Lung (tissue), 12 donors: ENCODE measurements around the gene LONP1. TPM values are rescaled to one million over a fixed set of nuclear protein-coding genes. Genes with fewer than 3 reads are reported as not detected.

Experiments used
- ATAC-seq: fragments of 200-7000 bp; cut with Tn5 transposase; one replicate; pipeline ENCODE4 v1.9.1; 2020; ENCODE audit warnings: moderate number of reproducible peaks; ENCODE audit not compliant: insufficient read depth, low FRiP score
- DNase-seq, 3 donors: peaks; one replicate each; pipeline ENCODE4 v3.0.0-alpha.2; 2013 to 2017
- H3K27ac ChIP-seq, 2 donors: one replicate each; pipeline ENCODE4 v1.5.1; 2013; ENCODE audit warnings: mild to moderate bottlenecking in 2 of 2, moderate library complexity in 2 of 2, control low read depth in 1 of 2, inconsistent platforms in 1 of 2, low read depth in 1 of 2, low read length in 1 of 2
- H3K27me3 ChIP-seq, 3 donors: one replicate each; pipeline ENCODE4 v1.5.1; 2013; ENCODE audit warnings: low read length in 2 of 3; ENCODE audit not compliant: control insufficient read depth in 3 of 3, insufficient read depth in 3 of 3
- H3K36me3 ChIP-seq, 4 donors: one replicate each; pipeline ENCODE4 v1.5.1; 2013; ENCODE audit warnings: low read length in 4 of 4, mild to moderate bottlenecking in 1 of 4, moderate library complexity in 1 of 4; ENCODE audit not compliant: control insufficient read depth in 4 of 4, insufficient read depth in 4 of 4
- H3K4me1 ChIP-seq, 5 donors: one replicate each; pipeline ENCODE4 v1.5.1; 2013; ENCODE audit warnings: low read length in 5 of 5, mild to moderate bottlenecking in 2 of 5, moderate library complexity in 1 of 5; ENCODE audit not compliant: control insufficient read depth in 5 of 5, insufficient read depth in 5 of 5
- H3K4me3 ChIP-seq: one replicate; pipeline ENCODE4 v1.5.1; 2013; ENCODE audit warnings: mild to moderate bottlenecking, control low read depth, moderate library complexity
- H3K9ac ChIP-seq, 2 donors: one replicate each; pipeline ENCODE4 v1.5.1; 2013; ENCODE audit warnings: low read length in 2 of 2, control low read depth in 1 of 2; ENCODE audit not compliant: insufficient read depth in 1 of 2
- H3K9me3 ChIP-seq, 4 donors: one replicate each; pipeline ENCODE4 v1.5.1; 2013; ENCODE audit warnings: low read length in 3 of 4, mild to moderate bottlenecking in 1 of 4, moderate library complexity in 1 of 4; ENCODE audit not compliant: control insufficient read depth in 4 of 4, insufficient read depth in 3 of 4
- WGBS, 2 donors: extraction: QIAGEN DNeasy Blood & Tissue Kit; methylation state at CpG; one replicate each; pipeline ENCODE4 v1.1.7; 2013; 5-methylcytosine and 5-hydroxymethylcytosine counted together
- polyA plus RNA-seq, 2 donors: library from polyadenylated mRNA; stranded (reverse); fragments of 200-250 nt; gene quantifications; one replicate each; pipeline ENCODE4 v1.2.1, GENCODE V29; 2013
- total RNA-seq, 2 donors: library from RNA; depleted of rRNA in 1 of 2; stranded (reverse); fragments of >200 nt in 1 of 2; gene quantifications; one replicate each; pipeline ENCODE4 v1.2.1, GENCODE V29; 2014 to 2021
- TF ChIP-seq, protein P1 (sequence below): IDR thresholded peaks from 2 replicates; pipeline ENCODE4 v1.5.1; 2012; ENCODE audit warnings: mild to moderate bottlenecking; ENCODE audit errors: control extremely low read depth, extremely low read depth
- donor health status: control.
- donor health status: control.
- donor health status: Bipolar disorder and iron deficiency.
- donor health status: healthy.
- donor health status: DM: yes; HTN: yes; CAD: no.

LONP1 gene
- total and polyA plus RNA-seq, 4 donors, result 41.0 to 89.6 (median 69.0) TPM

DNA sequence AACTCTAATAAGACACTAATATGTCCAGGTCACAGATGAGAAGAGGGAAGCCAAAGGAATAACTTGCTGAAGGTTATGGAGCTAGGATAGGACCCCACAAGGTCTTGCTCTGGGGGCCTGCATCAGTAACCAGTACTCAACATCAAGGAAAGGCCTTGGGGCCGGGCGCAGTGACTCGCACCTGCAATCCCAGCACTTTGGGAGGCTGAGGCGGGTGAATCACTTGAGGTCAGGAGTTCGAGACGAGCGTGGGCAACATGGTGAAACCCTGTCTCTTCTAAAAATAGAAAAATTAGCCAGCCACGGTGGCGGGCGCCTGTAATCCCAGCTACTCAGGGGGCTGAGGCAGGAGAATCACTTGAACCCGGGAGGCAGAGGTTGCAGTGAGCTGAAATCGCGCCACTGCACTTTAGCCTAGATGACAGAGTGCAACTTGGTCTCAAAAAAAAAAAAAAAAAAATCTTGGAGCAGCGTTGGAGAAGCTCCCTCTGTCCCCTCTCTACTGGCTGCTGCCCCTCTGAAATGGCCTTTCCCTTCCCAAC is 1.8 kb downstream of the LONP1 start:
- H3K4me3 ChIP-seq, result no peak overlapping the region
- ATAC-seq, result no peak
- H3K4me1 ChIP-seq, result peaks cover 0 to 12% (median 8%) of the 10 kb centered on the region in 5 donors
- H3K9me3 ChIP-seq, result no peaks in the 10 kb centered on the region
- no peak overlapping the region for H3K9ac ChIP-seq
- no peaks in the 10 kb centered on the region for H3K27me3 ChIP-seq
- H3K27ac ChIP-seq, result peak overlapping the region in 1 of 2 donors; percentile 97
- DNase-seq, result no peak
- TF ChIP-seq, protein P1, sequence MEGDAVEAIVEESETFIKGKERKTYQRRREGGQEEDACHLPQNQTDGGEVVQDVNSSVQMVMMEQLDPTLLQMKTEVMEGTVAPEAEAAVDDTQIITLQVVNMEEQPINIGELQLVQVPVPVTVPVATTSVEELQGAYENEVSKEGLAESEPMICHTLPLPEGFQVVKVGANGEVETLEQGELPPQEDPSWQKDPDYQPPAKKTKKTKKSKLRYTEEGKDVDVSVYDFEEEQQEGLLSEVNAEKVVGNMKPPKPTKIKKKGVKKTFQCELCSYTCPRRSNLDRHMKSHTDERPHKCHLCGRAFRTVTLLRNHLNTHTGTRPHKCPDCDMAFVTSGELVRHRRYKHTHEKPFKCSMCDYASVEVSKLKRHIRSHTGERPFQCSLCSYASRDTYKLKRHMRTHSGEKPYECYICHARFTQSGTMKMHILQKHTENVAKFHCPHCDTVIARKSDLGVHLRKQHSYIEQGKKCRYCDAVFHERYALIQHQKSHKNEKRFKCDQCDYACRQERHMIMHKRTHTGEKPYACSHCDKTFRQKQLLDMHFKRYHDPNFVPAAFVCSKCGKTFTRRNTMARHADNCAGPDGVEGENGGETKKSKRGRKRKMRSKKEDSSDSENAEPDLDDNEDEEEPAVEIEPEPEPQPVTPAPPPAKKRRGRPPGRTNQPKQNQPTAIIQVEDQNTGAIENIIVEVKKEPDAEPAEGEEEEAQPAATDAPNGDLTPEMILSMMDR, result no peak
- 74 to 84% methylated on average over 14 of the region's 14 CpGs for WGBS, 2 donors
- peaks cover 0 to 10% (median 2%) of the 10 kb centered on the region in 4 donors for H3K36me3 ChIP-seq

DNA sequence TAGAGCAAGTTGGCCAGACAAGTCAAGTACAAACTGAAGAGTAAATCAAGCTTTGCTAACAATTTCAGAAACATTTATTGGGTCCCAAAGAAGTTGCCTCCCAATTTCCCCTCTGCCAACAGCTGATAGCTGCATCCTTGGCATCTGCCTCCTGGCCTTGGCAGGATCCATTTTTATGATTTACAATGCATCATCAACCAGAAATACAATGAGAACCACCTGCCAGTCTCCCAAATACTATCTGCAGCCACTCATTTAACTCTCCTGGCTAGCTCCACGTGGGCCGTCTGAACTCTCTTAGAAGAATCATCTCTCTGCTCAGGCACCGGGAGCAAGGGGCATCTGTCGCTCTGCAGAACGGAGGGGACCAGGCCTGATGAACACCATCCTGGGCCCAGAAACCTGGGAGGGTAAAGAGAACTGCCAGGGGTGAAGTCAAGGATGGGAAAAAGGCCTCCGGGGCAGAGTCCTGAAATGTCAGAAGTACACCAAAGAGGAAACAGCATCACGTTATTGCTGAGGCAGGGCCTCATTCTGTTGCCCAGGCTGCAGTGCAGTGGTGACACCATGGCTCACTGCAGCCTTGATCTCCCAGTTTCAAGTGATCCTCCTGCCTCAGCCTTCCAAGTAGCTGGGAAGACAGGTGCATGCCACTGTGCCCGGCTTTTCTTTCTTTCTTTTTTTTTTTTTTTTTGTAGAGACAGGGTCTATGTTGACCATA is 2.6 kb downstream of the LONP1 start:
- peaks cover 0 to 12% (median 8%) of the 10 kb centered on the region in 5 donors for H3K4me1 ChIP-seq
- TF ChIP-seq, protein P1, result no peak
- no peak overlapping the region for H3K9ac ChIP-seq
- 83 to 90% methylated on average over 8 of the region's 8 CpGs for WGBS, 2 donors
- H3K4me3 ChIP-seq, result no peak overlapping the region
- DNase-seq, result no peak
- no peak for ATAC-seq
- H3K27me3 ChIP-seq, result no peaks in the 10 kb centered on the region
- peaks cover 0 to 16% (median 2%) of the 10 kb centered on the region in 4 donors for H3K36me3 ChIP-seq
- no peak overlapping the region for H3K27ac ChIP-seq
- no peaks in the 10 kb centered on the region for H3K9me3 ChIP-seq

DNA sequence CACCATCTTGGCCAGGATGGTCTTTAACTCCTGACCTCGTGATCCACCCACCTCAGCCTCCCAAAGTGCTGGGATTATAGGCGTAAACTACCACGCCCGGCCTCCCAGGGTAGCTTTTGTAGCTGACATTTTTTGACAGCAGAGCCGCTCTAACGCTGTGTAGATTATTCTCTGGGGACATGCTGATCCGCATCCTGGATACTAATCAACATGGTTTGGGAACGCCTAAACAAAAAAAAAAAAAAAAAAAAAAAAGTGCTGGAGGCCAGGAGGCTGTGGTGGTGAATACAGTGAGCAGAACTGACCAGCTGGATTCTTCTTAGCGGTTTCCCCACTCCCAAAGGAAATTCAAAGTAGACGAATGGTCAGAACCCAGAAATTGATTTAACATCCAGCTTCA is 5.1 kb downstream of the LONP1 start:
- WGBS, 2 donors, result 91 to 97% methylated on average over 10 of the region's 10 CpGs
- H3K36me3 ChIP-seq, result peaks cover 2 to 37% (median 11%) of the 10 kb centered on the region in 4 donors

More for the DNA sequence above, 5.1 kb downstream of the LONP1 start:
- Histone ChIP-seq H3K4me3 (no peak overlapping the region), H3K4me1 (peaks cover 0 to 12% (median 8%) of the 10 kb centered on the region in 5 donors), H3K27ac (no peak overlapping the region), H3K9ac (no peak overlapping the region), H3K9me3 (no peaks in the 10 kb centered on the region), H3K27me3 (no peaks in the 10 kb centered on the region)
- TF ChIP-seq, protein P1, result no peak
- ATAC-seq, result no peak
- DNase-seq, result no peak
